ENCODE data around the gene NT5DC3. TPM values are rescaled to one million over a fixed set of nuclear protein-coding genes. Genes with fewer than 3 reads are reported as not detected.

The NT5DC3 gene
- total RNA-seq, 1 experiment from 2014 or later, result 15.4 TPM

GRCh38 chr12:103766028-103766427 lies 75.0 kb downstream of the NT5DC3 start:
- no peak overlapping the region for H3K27ac ChIP-seq
- no peak for DNase-seq (ENCODE audit: low read depth in 1 of 2, low spot score in 2 of 2)
- no peak overlapping the region for H3K4me3 ChIP-seq
- peaks cover 3% of the 10 kb centered on the region; the same call in 1 of the 2 replicates for H3K36me3 ChIP-seq
- no peaks in the 10 kb centered on the region for H3K4me1 ChIP-seq (replicated peaks)
- no peaks in the 10 kb centered on the region for H3K27me3 ChIP-seq (replicated peaks)
- no peaks in the 10 kb centered on the region for H3K9me3 ChIP-seq (replicated peaks)

DNA sequence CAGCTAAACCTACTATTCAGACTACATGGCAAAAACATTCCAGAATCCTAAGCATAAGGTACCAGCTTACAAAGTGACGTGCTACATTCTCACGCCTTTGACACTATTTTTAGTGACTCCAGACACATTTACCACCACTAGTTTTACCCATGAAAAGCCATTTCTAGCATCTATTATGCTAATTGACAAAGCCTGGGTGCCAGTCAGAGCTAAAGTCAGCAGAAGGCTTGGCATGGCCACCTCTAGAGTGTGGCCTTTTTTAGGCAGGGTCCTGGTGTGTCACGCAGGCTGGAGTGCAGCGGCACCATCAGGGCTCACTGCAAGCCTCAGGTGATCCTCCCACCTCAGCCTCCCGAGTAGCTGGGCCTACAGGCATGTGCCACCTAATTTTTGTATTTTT lies 75.7 kb downstream of the NT5DC3 start:
- Histone ChIP-seq H3K27me3 (replicated peaks) (no peaks in the 10 kb centered on the region), H3K9me3 (replicated peaks) (no peaks in the 10 kb centered on the region), H3K36me3 (peaks cover 3% of the 10 kb centered on the region; the same call in 1 of the 2 replicates), H3K4me1 (replicated peaks) (no peaks in the 10 kb centered on the region), H3K27ac (no peak overlapping the region), H3K4me3 (no peak overlapping the region)
- DNase-seq (ENCODE audit: low read depth in 1 of 2, low spot score in 2 of 2), result no peak

- Histone ChIP-seq H3K9me3 (replicated peaks) (no peaks in the 10 kb centered on the region), H3K4me3 (no peak overlapping the region), H3K27ac (no peak overlapping the region), H3K36me3 (peaks cover 3% of the 10 kb centered on the region; the same call in 1 of the 2 replicates), H3K4me1 (replicated peaks) (no peaks in the 10 kb centered on the region), H3K27me3 (replicated peaks) (no peaks in the 10 kb centered on the region)
- no peak for DNase-seq (ENCODE audit: low read depth in 1 of 2, low spot score in 2 of 2)
Measured at GRCh38 chr12:103762473-103762872, 78.6 kb downstream of the NT5DC3 start.

- no peak for DNase-seq (ENCODE audit: low read depth in 1 of 2, low spot score in 2 of 2)
- H3K9me3 ChIP-seq (replicated peaks), result no peaks in the 10 kb centered on the region
Measured at GRCh38 chr12:103758310-103759089, 82.5 kb downstream of the NT5DC3 start.

GRCh38 chr12:103757248-103757647 lies 83.8 kb downstream of the NT5DC3 start:
- Histone ChIP-seq H3K36me3 (no peaks in the 10 kb centered on the region), H3K4me3 (no peak overlapping the region), H3K4me1 (replicated peaks) (no peaks in the 10 kb centered on the region), H3K9me3 (replicated peaks) (no peaks in the 10 kb centered on the region), H3K27me3 (replicated peaks) (no peaks in the 10 kb centered on the region), H3K27ac (no peak overlapping the region)
- no peak for DNase-seq (ENCODE audit: low read depth in 1 of 2, low spot score in 2 of 2)

More at GRCh38 chr12:103758310-103759089, 82.5 kb downstream of the NT5DC3 start:
- Histone ChIP-seq H3K4me1 (replicated peaks) (no peaks in the 10 kb centered on the region), H3K27ac (no peak overlapping the region), H3K27me3 (replicated peaks) (no peaks in the 10 kb centered on the region), H3K36me3 (peaks cover 2% of the 10 kb centered on the region; the same call in 1 of the 2 replicates), H3K4me3 (no peak overlapping the region)

- Histone ChIP-seq H3K27me3 (replicated peaks) (no peaks in the 10 kb centered on the region), H3K9me3 (replicated peaks) (no peaks in the 10 kb centered on the region), H3K27ac (no peak overlapping the region), H3K4me1 (replicated peaks) (no peaks in the 10 kb centered on the region), H3K36me3 (no peaks in the 10 kb centered on the region), H3K4me3 (no peak overlapping the region)
- DNase-seq (ENCODE audit: low read depth in 1 of 2, low spot score in 2 of 2), result no peak
Measured at GRCh38 chr12:103756443-103756842, 84.6 kb downstream of the NT5DC3 start.

DNA sequence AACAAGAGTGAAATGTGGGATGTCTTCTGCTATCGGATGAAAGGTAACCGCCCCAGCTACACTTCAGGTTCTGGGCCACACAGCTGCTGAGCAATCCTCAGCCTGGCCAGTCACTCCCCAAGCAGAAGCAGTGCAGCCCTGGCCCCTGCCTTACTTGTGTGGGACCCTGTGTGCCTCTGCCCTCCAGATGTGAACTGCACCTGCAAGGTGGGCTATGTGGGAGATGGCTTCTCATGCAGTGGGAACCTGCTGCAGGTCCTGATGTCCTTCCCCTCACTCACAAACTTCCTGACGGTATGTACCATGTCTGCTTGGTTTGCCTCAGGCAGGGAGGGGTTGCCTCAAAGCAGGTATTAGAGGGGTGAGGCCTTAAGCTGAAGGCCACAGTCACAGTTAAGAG lies 85.6 kb downstream of the NT5DC3 start:
- Histone ChIP-seq H3K4me3 (no peak overlapping the region), H3K36me3 (no peaks in the 10 kb centered on the region), H3K4me1 (replicated peaks) (no peaks in the 10 kb centered on the region), H3K9me3 (replicated peaks) (no peaks in the 10 kb centered on the region), H3K27ac (no peak overlapping the region), H3K27me3 (replicated peaks) (no peaks in the 10 kb centered on the region)
- no peak for DNase-seq (ENCODE audit: low read depth in 1 of 2, low spot score in 2 of 2)

- no peaks in the 10 kb centered on the region for H3K27me3 ChIP-seq (replicated peaks)
- H3K4me3 ChIP-seq, result no peak overlapping the region
- H3K36me3 ChIP-seq, result no peaks in the 10 kb centered on the region
- H3K4me1 ChIP-seq (replicated peaks), result no peaks in the 10 kb centered on the region
- no peaks in the 10 kb centered on the region for H3K9me3 ChIP-seq (replicated peaks)
- no peak for DNase-seq (ENCODE audit: low read depth in 1 of 2, low spot score in 2 of 2)
- no peak overlapping the region for H3K27ac ChIP-seq
Measured at GRCh38 chr12:103751600-103751999, 89.4 kb downstream of the NT5DC3 start.

DNA sequence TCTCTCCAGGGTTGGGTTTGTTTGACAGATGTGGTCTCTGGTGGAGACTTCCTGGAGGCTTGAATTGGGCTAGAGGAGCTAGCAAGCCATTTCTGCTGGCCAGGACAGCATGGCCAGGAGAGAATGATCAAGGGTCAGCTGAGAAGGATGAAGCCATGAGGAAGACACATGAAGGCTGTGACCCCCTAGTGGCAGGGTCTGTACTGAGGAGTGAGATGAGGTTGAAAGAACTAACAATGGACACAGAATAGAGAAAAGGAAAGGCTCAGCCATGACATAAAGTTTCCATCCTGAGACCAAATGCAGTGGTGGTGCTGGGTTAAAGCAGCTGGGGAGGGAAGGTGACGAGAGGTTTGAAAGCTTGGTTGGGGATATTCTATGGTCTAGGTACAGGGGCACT lies 89.9 kb downstream of the NT5DC3 start:
- no peaks in the 10 kb centered on the region for H3K9me3 ChIP-seq (replicated peaks)
- no peak overlapping the region for H3K27ac ChIP-seq
- H3K4me3 ChIP-seq, result no peak overlapping the region
- no peaks in the 10 kb centered on the region for H3K4me1 ChIP-seq (replicated peaks)
- no peaks in the 10 kb centered on the region for H3K27me3 ChIP-seq (replicated peaks)
- no peaks in the 10 kb centered on the region for H3K36me3 ChIP-seq
- DNase-seq (ENCODE audit: low read depth in 1 of 2, low spot score in 2 of 2), result no peak

DNA sequence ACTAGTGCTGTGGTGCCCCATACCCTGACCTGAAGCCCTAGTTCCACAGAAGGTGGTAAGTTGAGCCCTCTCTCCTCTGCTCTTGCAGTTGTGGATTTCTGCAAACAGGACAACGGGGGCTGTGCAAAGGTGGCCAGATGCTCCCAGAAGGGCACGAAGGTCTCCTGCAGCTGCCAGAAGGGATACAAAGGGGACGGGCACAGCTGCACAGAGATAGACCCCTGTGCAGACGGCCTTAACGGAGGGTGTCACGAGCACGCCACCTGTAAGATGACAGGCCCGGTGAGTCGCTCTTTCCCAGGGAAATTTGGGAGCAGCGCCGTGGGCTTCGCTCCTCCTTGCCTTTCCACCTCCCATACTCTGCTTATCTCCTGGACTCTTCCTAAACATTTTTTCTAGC lies 92.2 kb downstream of the NT5DC3 start:
- H3K36me3 ChIP-seq, result no peaks in the 10 kb centered on the region
- no peak overlapping the region for H3K27ac ChIP-seq
- no peak overlapping the region for H3K4me3 ChIP-seq
- no peaks in the 10 kb centered on the region for H3K4me1 ChIP-seq (replicated peaks)
- DNase-seq (ENCODE audit: low read depth in 1 of 2, low spot score in 2 of 2), result no peak
- no peaks in the 10 kb centered on the region for H3K9me3 ChIP-seq (replicated peaks)
- H3K27me3 ChIP-seq (replicated peaks), result no peaks in the 10 kb centered on the region

GRCh38 chr12:103748002-103748401 lies 93.0 kb downstream of the NT5DC3 start:
- H3K4me3 ChIP-seq, result no peak overlapping the region
- no peaks in the 10 kb centered on the region for H3K27me3 ChIP-seq (replicated peaks)
- H3K4me1 ChIP-seq (replicated peaks), result no peaks in the 10 kb centered on the region
- DNase-seq (ENCODE audit: low read depth in 1 of 2, low spot score in 2 of 2), result no peak
- no peaks in the 10 kb centered on the region for H3K36me3 ChIP-seq
- no peak overlapping the region for H3K27ac ChIP-seq
- no peaks in the 10 kb centered on the region for H3K9me3 ChIP-seq (replicated peaks)

DNA sequence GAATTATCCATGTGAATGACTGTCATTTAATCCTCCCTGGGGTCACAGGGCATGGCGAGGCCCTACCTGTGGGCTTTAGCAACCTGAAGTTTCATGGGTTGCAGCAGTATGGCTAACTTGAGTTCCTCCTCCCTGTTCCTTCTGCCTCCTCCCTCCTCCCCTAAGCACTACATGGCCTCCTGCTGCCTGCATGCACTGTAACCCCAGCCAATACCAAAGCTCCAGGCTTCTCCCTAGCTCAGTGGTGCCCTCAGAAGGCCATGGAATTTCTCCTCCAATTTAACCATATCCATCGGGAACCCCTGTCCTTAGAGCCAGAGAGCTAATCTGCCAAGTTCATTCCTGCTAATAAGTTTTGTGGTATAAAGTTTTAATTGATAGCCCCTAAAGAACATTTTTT lies 95.1 kb downstream of the NT5DC3 start:
- Histone ChIP-seq H3K4me1 (replicated peaks) (peaks cover 7% of the 10 kb centered on the region), H3K36me3 (no peaks in the 10 kb centered on the region), H3K27ac (no peak overlapping the region), H3K9me3 (replicated peaks) (no peaks in the 10 kb centered on the region), H3K27me3 (replicated peaks) (no peaks in the 10 kb centered on the region), H3K4me3 (no peak overlapping the region)
- DNase-seq (ENCODE audit: low read depth in 1 of 2, low spot score in 2 of 2), result no peak

DNA sequence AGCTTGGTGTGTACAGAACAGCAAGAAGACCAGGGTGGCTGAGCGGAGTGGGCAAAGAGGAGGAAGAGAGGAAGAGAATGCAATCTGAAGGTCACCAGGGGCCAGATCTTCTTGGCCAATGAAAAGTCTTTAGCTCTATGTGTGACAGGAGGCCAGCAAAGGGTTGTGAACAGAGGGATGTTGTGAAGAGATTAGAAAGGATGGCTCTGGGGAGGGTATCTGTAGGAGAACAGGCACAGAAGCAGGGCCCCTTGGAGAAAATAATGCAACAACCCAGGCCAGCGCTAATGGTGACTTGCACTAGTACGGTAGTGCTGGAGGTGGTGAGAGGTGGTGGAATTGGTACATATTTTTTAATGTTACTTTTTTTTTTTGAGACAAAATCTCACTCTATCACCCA lies 97.2 kb downstream of the NT5DC3 start:
- DNase-seq (ENCODE audit: low read depth in 1 of 2, low spot score in 2 of 2), result no peak
- no peaks in the 10 kb centered on the region for H3K36me3 ChIP-seq
- no peaks in the 10 kb centered on the region for H3K9me3 ChIP-seq (replicated peaks)
- no peak overlapping the region for H3K27ac ChIP-seq
- no peaks in the 10 kb centered on the region for H3K27me3 ChIP-seq (replicated peaks)
- peaks cover 7% of the 10 kb centered on the region for H3K4me1 ChIP-seq (replicated peaks)
- no peak overlapping the region for H3K4me3 ChIP-seq

- Histone ChIP-seq H3K36me3 (no peaks in the 10 kb centered on the region), H3K4me1 (replicated peaks) (peaks cover 7% of the 10 kb centered on the region), H3K27me3 (replicated peaks) (no peaks in the 10 kb centered on the region), H3K27ac (no peak overlapping the region), H3K4me3 (no peak overlapping the region), H3K9me3 (replicated peaks) (no peaks in the 10 kb centered on the region)
- peak in 1 of 2 experiments; percentile 34 for DNase-seq (ENCODE audit: low read depth in 1 of 2, low spot score in 2 of 2)
Measured at GRCh38 chr12:103742349-103742932, 98.6 kb downstream of the NT5DC3 start.
